ENCODE measurements around the gene DNAAF5.

DNA sequence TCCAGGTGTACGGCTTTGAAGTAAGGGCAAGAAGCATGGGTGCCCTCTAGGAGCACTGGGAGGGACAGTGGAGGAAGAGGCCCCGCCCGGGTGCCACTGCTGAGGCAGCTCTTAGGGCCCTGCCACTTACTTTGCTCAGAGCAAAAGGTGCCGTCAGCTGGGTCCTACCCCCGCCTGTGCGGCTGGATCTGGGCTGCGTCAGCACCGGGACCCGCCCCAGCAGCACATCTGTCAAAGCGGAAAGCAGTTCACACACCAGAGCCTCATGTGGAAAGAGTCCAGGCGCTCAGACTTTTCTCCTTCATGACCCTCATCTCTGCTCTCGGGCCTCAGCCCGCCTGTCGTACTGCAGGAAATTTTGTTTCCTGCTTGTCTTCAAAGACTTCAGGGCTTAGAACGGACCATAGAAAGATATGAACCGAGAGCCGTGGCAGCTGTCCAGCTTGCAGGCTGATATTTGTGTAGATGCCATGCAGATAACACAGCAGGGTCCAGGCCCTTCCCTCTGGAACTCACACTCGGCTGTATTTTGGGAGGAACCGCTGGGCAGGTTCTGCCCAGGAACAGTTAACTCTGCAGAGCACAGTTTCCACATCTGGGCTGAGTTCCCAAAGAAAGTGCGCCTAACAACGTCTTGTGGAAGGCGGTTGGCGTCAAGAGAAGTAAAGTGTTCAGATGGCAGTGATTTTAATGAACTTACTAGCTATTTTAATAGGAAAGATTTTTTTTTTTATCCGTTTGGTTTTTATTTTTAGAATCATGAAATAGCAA, 44.9 kb downstream of the DNAAF5 start:
- TF ChIP-seq JUND (IDR thresholded peaks at IDR 0.05; ENCODE audit: borderline replicate concordance, low read depth, low read length) (no peak), JUND (tag; IDR thresholded peaks at IDR 0.05; ENCODE audit: borderline replicate concordance, low read depth, low read length) (no peak), LEF1 (IDR thresholded peaks at IDR 0.05) (no peak)
- TF ChIP-seq, protein P1, sequence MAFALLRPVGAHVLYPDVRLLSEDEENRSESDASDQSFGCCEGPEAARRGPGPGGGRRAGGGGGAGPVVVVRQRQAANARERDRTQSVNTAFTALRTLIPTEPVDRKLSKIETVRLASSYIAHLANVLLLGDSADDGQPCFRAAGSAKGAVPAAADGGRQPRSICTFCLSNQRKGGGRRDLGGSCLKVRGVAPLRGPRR (CRISPR knock-in tag; IDR thresholded peaks at IDR 0.05) = no peak

All from K562 (cell line).